ENCODE measurements around the gene CPXM2.

DNA sequence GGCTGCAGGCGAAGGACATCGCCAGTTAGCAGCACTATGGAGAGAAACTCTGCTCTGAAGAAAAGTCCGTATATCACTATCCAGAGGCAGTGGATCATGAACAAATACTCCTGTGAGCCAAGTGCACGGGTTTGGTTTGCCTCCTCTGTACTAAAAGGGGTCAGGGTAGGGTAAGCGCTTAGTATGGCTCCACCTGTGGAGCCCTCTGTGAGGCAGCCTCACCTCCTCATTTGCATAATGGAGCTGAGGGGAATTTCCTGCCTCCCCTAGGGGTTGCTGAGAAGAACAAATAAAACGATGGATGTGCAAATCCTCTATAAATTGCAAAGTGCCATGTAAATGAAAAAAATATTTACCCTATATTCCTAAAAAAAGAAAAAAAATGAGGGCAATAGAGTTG, 162.1 kb downstream of the CPXM2 start:
- TF ChIP-seq, protein P1, sequence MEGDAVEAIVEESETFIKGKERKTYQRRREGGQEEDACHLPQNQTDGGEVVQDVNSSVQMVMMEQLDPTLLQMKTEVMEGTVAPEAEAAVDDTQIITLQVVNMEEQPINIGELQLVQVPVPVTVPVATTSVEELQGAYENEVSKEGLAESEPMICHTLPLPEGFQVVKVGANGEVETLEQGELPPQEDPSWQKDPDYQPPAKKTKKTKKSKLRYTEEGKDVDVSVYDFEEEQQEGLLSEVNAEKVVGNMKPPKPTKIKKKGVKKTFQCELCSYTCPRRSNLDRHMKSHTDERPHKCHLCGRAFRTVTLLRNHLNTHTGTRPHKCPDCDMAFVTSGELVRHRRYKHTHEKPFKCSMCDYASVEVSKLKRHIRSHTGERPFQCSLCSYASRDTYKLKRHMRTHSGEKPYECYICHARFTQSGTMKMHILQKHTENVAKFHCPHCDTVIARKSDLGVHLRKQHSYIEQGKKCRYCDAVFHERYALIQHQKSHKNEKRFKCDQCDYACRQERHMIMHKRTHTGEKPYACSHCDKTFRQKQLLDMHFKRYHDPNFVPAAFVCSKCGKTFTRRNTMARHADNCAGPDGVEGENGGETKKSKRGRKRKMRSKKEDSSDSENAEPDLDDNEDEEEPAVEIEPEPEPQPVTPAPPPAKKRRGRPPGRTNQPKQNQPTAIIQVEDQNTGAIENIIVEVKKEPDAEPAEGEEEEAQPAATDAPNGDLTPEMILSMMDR (IDR thresholded peaks at IDR 0.05) = no peak
- no peak for TF ChIP-seq POLR2AphosphoS5 (IDR thresholded peaks at IDR 0.05; ENCODE audit: low read depth, low read length)
- no peak for TF ChIP-seq SIN3A (IDR thresholded peaks at IDR 0.05; ENCODE audit: borderline replicate concordance, insufficient read depth, low read depth, low read length)
- no peak for TF ChIP-seq TCF7L2 (IDR thresholded peaks at IDR 0.05; ENCODE audit: low read depth, low read length)
- TF ChIP-seq, protein P2, sequence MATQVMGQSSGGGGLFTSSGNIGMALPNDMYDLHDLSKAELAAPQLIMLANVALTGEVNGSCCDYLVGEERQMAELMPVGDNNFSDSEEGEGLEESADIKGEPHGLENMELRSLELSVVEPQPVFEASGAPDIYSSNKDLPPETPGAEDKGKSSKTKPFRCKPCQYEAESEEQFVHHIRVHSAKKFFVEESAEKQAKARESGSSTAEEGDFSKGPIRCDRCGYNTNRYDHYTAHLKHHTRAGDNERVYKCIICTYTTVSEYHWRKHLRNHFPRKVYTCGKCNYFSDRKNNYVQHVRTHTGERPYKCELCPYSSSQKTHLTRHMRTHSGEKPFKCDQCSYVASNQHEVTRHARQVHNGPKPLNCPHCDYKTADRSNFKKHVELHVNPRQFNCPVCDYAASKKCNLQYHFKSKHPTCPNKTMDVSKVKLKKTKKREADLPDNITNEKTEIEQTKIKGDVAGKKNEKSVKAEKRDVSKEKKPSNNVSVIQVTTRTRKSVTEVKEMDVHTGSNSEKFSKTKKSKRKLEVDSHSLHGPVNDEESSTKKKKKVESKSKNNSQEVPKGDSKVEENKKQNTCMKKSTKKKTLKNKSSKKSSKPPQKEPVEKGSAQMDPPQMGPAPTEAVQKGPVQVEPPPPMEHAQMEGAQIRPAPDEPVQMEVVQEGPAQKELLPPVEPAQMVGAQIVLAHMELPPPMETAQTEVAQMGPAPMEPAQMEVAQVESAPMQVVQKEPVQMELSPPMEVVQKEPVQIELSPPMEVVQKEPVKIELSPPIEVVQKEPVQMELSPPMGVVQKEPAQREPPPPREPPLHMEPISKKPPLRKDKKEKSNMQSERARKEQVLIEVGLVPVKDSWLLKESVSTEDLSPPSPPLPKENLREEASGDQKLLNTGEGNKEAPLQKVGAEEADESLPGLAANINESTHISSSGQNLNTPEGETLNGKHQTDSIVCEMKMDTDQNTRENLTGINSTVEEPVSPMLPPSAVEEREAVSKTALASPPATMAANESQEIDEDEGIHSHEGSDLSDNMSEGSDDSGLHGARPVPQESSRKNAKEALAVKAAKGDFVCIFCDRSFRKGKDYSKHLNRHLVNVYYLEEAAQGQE (IDR thresholded peaks at IDR 0.05; ENCODE audit: insufficient read depth in 1 of 2, low read depth in 2 of 2, low read length in 1 of 2) = no peak

All from Panc1 (cell line).